ENCODE data around the gene OR52L1. TPM values are rescaled to one million over a fixed set of nuclear protein-coding genes. Genes with fewer than 3 reads are reported as not detected.

Gene OR52L1
- total RNA-seq: not detected in 2 replicates

GRCh38 chr11:5986885-5987284 is at the start of gene OR52L1:
TSS of gene OR52L1 (minus strand) at chr11:5986985. CDS start at chr11:5986930, 55 bp downstream.

DNA sequence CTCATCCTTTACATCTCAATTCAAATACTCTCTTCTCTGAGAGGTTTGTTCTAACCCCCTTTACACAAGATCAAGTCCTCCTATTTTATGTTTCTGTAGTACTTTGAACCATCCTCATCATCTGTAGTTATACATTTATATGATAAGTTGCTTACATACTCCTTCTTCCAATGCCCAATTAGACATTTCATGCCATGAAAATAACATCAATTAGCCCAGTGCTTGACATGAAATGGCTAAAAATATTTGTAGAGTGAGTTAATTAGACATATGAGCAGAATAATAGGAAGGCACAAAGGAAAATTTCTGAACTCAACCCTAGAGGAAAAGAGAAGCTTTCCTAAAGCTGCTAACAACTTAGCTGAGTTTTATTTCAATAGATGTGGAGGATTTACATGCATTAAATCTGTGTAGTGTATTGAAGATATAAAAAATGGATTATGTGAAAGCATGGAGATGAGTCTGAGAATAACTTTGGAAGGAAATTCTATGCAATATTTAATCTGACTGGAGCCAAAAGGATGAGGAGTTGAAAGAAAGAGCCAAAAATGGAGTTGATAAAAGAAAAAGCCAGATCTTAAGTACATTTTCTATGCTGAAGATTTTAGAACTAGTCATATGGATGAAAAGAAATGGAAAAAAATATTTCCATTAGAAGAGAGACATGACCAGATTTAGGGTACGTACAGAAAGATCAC is 44.1 kb upstream of the OR52L1 start, which contains the start of gene OR56A1:
Gene OR56A1, minus strand, starts transcription at position 51 of the 698 bp plus-strand sequence. CDS start 3,066 bp downstream, outside the sequence.

DNA sequence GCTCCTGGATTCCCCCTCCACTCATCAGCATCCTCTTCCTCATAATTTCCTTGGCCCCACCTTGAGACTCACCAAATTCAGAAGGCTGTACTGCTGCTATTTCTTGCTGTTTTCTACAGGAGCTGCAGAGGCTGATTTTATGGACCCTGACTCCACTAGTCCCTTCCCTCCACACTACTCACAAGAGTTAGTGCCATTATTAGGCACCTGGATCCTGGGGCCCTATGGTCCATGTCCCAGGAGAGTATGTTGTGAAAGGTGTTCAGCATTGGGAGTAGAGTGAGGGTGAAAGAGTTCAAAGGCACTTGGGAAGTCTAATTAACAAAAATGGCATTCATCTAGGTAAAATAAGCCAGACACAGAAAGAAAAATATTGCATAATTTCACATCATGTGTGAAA is 20.1 kb upstream of the OR52L1 start, which contains the start of gene OR56A4:
Gene OR56A4, minus strand, starts transcription at position 101 of the 400 bp plus-strand sequence. CDS start 3,954 bp downstream, outside the sequence.

DNA sequence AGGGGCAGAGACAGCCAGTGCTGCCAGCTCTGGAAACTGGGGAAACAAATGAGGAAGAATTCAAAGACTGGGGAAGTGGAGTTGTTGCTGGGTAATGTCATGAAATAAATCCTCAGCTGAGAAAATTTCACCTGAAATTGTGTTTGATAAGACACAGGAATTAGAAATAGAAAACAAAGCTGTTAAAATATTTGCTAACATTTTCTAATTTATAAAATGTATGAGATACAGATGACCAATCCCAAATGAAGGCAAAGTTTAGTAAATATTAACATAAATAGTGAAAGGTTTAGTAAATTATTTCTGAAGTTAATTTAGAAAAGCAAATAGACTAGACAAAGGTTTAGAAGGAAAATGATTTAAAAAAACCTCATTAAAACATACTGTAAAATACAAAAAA is 18.4 kb downstream of the OR52L1 start, which contains the start of gene OR56A5:
Gene OR56A5, minus strand, starts transcription at position 101 of the 400 bp plus-strand sequence. Its CDS starts 0 bp downstream, at position 101.

GRCh38 chr11:5941951-5942350 is 44.8 kb downstream of the OR52L1 start, which contains the start of gene OR56A3:
TSS of gene OR56A3 (plus strand) at chr11:5942251. CDS start at chr11:5947347, 5,096 bp downstream.

Other genes starting within 250 kb of the OR52L1 start
- gene OR52N4, start 232.7 kb downstream of the OR52L1 start, total RNA-seq: not detected in 2 replicates
- gene OR52N5, start 203.6 kb downstream of the OR52L1 start, total RNA-seq: not detected in 2 replicates
- gene OR52N1, start 195.7 kb downstream of the OR52L1 start, total RNA-seq: not detected in 2 replicates
- not detected in 2 replicates for gene OR52N2, start 178.1 kb downstream of the OR52L1 start, total RNA-seq
- not detected in 2 replicates for gene OR52E6, start 145.1 kb downstream of the OR52L1 start, total RNA-seq
- not detected in 2 replicates for gene OR52E8, start 129.3 kb downstream of the OR52L1 start, total RNA-seq
- not detected in 2 replicates for gene OR52E4, start 106.4 kb downstream of the OR52L1 start, total RNA-seq
- not detected in 2 replicates for gene OR52E5, start 93.8 kb downstream of the OR52L1 start, total RNA-seq
- not detected in 2 replicates for gene OR56A3, start 44.7 kb downstream of the OR52L1 start, total RNA-seq
- gene OR56A5, start 18.5 kb downstream of the OR52L1 start, total RNA-seq: not detected in 2 replicates
- not detected in 2 replicates for gene OR56A4, start 20.0 kb upstream of the OR52L1 start, total RNA-seq
- gene OR56A1, start 43.8 kb upstream of the OR52L1 start, total RNA-seq: 0.19 TPM in 1 of 2 replicates, not detected in the other
- not detected in 2 replicates for gene OR56B4, start 120.7 kb upstream of the OR52L1 start, total RNA-seq
- not detected in 2 replicates for gene OR52B2, start 183.3 kb upstream of the OR52L1 start, total RNA-seq
- not detected in 2 replicates for gene OR52W1, start 212.2 kb upstream of the OR52L1 start, total RNA-seq
- not detected in 2 replicates for gene C11orf42, start 218.6 kb upstream of the OR52L1 start, total RNA-seq
- gene FHIP1B, start 247.7 kb upstream of the OR52L1 start, total RNA-seq: 7.4 and 9.0 TPM in 2 replicates

Data from endothelial cell of coronary artery (primary cell).